IMR-90 (cell line): ENCODE results near the gene CALHM1.

Source experiments
- BHLHE40 ChIP-seq: fragments of 150-350 bp; IDR thresholded peaks from 2 replicates; pipeline ENCODE4 v1.6.1; 2016; ENCODE audit warnings: mild to moderate bottlenecking, low read depth, low read length
- CEBPB ChIP-seq: IDR thresholded peaks from 2 replicates; pipeline ENCODE4 v1.6.1; 2012; ENCODE audit warnings: low read depth, low read length, improper control_type of control experiment
- CHD1 ChIP-seq: IDR thresholded peaks from 2 replicates; pipeline ENCODE4 v1.6.1; 2012; ENCODE audit warnings: low read depth, low read length, improper control_type of control experiment
- CTCF ChIP-seq: conservative IDR thresholded peaks from 2 replicates; pipeline ENCODE4 v1.5.1; 2012; ENCODE audit warnings: mild to moderate bottlenecking, low read depth, low read length, improper control_type of control experiment
- MAFK ChIP-seq: IDR thresholded peaks from 2 replicates; pipeline ENCODE4 v1.6.1; 2012; ENCODE audit warnings: low read depth, low read length, improper control_type of control experiment
- MAZ ChIP-seq: IDR thresholded peaks from 2 replicates; pipeline ENCODE4 v1.6.1; 2012; ENCODE audit warnings: low read depth, mild to moderate bottlenecking, low read length, improper control_type of control experiment, moderate library complexity, borderline replicate concordance
- MXI1 ChIP-seq: IDR thresholded peaks from 2 replicates; pipeline ENCODE4 v1.6.1; 2012; ENCODE audit warnings: low read depth, mild to moderate bottlenecking, low read length, moderate library complexity, borderline replicate concordance
- POLR2A ChIP-seq: IDR thresholded peaks from 2 replicates; pipeline ENCODE4 v1.6.1; 2012; ENCODE audit warnings: mild to moderate bottlenecking, low read depth, low read length
- RAD21 ChIP-seq: IDR thresholded peaks from 2 replicates; pipeline ENCODE4 v1.6.1; 2012; ENCODE audit warnings: low read length, improper control_type of control experiment
- USF2 ChIP-seq: fragments of 150-350 bp; IDR thresholded peaks from 2 replicates; pipeline ENCODE4 v1.6.1; 2017; ENCODE audit warnings: mild to moderate bottlenecking, antibody characterized with exemption, low read length, low read depth
- TF ChIP-seq, protein P1 (sequence below): fragments of 150-350 bp; IDR thresholded peaks from 2 replicates; pipeline ENCODE4 v1.6.1; 2016; ENCODE audit warnings: low read depth, mild to moderate bottlenecking, low read length, moderate library complexity, borderline replicate concordance

DNA sequence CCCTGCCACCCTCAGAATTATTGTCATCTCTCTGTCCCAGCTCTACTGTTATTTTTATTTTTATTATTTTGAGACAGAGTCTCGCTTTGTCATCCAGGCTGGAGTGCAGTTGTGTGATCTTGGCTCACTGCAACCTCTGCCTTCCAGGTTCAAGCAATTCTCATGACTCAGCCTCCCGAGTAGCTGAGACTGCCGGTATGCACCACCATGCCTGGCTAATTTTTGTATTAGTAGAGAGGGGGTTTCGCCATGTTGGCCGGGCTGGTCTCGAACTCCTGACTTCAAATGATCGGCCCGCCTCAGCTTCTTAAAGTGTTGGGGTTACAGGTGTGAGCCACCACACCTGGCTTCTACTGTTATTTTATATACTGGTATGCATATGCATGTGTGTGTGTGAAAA, 17.5 kb downstream of the CALHM1 start:
- TF ChIP-seq USF2, result no peak
- no peak for TF ChIP-seq MAZ
- no peak for TF ChIP-seq POLR2A
- no peak for TF ChIP-seq CTCF
- TF ChIP-seq MXI1, result no peak
- TF ChIP-seq BHLHE40, result no peak
- TF ChIP-seq MAFK, result no peak
- TF ChIP-seq RAD21, result no peak
- TF ChIP-seq, protein P1, sequence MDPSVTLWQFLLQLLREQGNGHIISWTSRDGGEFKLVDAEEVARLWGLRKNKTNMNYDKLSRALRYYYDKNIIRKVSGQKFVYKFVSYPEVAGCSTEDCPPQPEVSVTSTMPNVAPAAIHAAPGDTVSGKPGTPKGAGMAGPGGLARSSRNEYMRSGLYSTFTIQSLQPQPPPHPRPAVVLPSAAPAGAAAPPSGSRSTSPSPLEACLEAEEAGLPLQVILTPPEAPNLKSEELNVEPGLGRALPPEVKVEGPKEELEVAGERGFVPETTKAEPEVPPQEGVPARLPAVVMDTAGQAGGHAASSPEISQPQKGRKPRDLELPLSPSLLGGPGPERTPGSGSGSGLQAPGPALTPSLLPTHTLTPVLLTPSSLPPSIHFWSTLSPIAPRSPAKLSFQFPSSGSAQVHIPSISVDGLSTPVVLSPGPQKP, result no peak
- TF ChIP-seq CHD1, result no peak
- TF ChIP-seq CEBPB, result no peak
